HG03045 (cell line): ENCODE measurements around the gene NOBOX.
"Not testable (repeated sequence)": the region's sequence is repeated elsewhere in the genome, so short reads cannot be mapped to it uniquely, and the experiment has no call there.

Source experiments
- ATAC-seq: cut with Tn5 transposase; IDR thresholded peaks from one replicate; pipeline ENCODE4 v1.9.1; 2021; ENCODE audit warnings: mild to moderate bottlenecking, moderate library complexity; ENCODE audit not compliant: unreplicated experiment

NOBOX gene

GRCh38 chr7:144397086-144397485 lies 6.4 kb downstream of the NOBOX start:
- no peak for ATAC-seq

GRCh38 chr7:144391823-144392255 lies 11.7 kb downstream of the NOBOX start:
- ATAC-seq = peak; percentile 61

DNA sequence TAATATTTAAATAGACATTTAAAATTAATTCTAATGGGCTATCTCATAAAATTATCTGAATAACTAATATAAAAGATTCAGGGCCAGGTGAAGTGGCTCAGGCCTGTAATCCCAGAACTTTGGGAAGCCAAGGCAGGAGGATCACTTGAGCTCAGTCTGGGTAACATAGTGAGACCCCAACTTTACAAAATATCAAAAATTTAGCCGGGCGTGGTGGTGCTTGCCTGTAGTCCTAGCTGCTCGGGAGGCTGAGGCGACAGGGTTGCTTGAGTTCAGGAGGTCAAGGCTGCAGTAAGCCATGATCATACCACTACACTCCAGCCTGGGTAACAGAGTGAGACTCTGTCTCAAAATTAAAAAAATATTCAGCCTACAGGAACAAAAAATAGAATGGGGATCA lies 12.5 kb downstream of the NOBOX start:
- no peak for ATAC-seq

- ATAC-seq = no peak
These were observed 13.0 kb downstream of the NOBOX start for GRCh38 chr7:144390481-144390880.

DNA sequence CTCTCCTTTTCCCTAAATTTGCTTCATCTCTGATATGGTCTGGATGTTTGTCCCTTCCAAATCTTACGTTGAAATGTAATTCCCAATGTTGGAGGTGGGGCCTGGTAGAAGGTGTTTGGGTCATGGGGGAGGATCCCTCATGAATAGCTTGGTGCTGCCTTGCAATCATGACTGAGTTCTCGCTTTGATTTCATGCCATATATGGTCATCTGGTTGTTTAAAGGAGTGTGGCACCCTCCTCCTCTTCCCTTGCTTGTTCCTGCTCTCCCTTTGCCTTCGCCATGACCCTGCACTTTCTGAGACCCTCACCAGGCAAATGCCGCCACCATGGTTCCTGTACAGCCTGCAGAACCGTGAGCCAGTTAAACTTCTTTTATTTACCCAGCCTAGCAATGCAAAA lies 14.5 kb downstream of the NOBOX start:
- no peak for ATAC-seq

DNA sequence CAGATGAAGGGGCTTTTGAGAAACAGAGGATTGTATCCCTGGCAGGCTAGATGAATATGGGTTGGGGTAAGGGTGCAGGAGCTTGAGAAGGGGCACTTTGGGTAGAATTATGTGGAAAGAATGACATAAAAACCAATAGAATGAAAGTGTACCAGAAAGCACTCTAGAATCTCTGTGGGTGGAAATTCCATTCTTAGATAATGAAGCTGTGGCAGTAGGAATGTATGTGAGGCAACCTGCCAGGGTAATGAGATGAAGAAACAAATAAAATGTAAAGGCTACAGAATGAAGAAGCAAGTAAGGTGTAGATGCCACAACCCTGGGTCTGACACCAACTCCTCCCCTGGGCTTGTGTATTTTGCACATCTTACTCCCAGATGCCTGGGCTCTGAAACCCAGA lies 16.8 kb downstream of the NOBOX start:
- ATAC-seq = no peak

- no peak for ATAC-seq
These were observed 18.8 kb downstream of the NOBOX start for GRCh38 chr7:144384555-144385245.

GRCh38 chr7:144384071-144384470 lies 19.4 kb downstream of the NOBOX start:
- peak; percentile 59 for ATAC-seq

- no peak for ATAC-seq
These were observed 23.6 kb downstream of the NOBOX start for GRCh38 chr7:144379776-144380384.

- no peak for ATAC-seq
These were observed 24.8 kb downstream of the NOBOX start for GRCh38 chr7:144378651-144379050.

DNA sequence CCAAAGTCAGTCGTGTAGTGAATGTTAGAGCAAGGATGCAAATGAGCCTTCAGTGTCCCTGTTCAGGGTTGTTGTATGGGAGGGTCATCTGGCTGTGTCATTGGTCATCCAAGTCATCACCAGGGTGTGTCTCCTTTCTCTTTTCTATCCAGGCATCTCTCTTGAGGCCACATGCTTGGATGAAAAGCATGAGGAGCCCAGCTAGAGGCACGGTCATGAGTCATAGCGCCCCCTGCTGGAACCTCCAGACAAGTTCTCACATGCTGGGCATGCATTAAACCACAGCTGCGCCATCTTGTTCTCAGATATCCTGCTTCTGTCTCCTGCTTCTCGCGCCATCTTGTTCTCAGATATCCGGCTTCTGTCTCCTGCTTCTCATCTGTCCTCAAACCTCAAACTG lies 34.3 kb downstream of the NOBOX start:
- not testable (repeated sequence) for ATAC-seq

DNA sequence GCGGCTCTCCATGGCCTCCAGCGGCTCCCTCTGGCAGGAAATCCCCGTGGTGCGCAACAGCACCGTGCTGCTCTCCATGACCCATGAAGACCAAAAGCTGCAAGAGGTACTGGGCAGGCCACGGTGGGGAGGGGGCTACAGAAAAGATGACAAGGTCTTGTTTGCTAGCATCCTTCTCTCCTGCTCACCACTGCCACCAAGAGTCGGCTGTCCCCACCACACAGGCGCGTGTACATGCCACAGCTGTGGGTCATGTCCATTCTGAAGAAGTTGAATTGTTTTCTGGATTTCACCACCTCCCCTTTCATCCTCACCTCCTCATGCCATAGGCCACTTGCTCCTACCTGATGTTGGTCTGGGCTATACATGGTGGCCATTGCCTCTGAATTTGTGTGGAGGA lies 36.2 kb downstream of the NOBOX start:
- ATAC-seq = not testable (repeated sequence)

GRCh38 chr7:144365523-144365922 lies 38.0 kb downstream of the NOBOX start:
- not testable (repeated sequence) for ATAC-seq

GRCh38 chr7:144362061-144362460 lies 41.4 kb downstream of the NOBOX start:
- ATAC-seq = not testable (repeated sequence)

DNA sequence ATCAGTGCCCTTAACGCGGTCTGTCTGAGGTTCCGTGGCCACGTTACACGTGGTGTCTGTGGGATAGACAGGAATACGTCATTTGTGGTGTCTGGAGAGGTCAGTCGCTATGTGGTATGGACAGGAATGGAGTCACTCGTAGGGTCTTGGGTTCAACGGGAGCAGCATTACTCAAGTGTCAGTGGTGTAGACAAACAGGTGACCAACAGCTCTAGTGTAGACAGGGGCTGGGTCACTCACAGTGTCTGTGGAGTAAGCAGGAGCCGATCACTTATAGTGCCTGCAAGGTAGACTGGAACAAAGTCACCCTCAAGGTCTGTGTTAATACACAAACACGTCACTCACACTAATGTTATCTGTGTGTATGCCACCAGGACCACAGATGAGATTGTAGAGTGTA lies 46.6 kb downstream of the NOBOX start:
- ATAC-seq = not testable (repeated sequence)

DNA sequence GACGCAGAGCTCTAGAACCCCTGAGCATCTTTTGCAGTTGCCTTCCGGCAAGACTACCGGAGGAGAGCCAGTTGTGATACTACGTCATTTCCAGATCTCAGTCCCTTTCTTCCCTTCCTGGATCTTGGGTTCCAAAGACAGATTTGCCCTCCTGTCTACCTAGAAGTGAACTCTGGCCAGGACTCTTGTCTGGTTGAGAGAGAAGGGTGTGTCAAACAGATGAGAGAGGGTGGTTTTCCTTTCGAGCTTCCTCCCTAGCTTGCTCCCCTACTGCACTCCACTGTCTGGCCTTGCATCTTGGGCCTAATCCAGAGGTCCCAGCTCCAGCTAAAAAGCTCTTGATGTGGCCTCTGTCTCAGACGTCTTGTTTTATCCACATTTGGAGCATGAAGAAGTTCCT lies 47.3 kb downstream of the NOBOX start:
- not testable (repeated sequence) for ATAC-seq

DNA sequence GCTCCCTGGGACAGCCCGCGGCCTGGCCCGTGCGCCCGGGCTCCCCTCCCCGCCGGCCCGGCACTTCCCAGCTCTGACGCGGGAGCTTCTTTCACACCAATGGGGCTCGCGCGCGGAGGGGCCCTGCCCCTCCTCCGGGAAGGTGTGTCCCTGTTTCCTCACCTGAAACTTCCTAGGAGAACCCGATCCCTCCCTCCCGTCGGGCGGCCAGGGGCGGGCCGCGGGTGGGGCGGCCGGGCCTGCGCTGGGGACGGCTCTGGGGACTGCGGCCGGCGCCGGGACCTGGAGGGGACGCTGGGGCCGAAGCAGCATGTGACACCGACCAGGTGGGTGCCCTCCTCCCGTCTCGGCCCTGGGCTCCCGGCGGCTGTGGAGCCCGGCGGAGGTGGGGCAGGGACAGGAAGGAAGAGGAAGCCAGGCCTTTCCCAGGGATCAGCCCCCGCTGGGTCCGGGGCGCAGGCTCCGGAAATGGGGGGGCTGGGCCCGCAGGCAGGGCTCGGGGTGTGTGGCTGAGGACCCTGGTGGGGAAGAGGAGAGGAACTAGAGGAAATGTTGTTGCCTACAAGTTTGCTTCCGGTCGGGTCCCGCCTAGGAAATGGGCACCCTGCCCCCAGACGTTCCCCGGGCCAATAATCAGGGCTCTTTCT lies 48.2 kb downstream of the NOBOX start, which contains the start of gene ARHGEF5:
Gene ARHGEF5 (plus strand): TSS at position 227 of the 647 bp plus-strand sequence. CDS start 7,268 bp downstream, outside the sequence.
- peak; percentile 86 for ATAC-seq

DNA sequence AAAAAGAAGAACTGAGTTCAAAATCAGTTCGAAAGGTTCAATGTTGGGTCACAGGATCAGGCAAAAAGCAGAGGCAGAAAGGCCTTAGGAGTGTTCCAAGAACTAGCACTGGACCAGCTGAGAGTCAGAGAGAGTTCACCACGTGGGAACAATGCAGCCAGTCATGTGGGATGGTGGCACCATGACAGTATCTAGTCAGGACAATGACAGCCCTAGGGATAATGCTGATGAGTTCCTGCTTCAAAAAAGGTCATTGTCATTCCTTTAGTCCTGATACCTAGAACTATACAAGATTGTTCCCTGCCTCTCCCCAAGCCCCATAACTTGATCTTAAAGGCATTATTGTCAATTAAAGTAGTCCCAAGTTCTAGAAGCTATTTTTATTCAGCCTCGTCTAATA lies 51.8 kb downstream of the NOBOX start:
- ATAC-seq = not testable (repeated sequence)

- peak; percentile 24 for ATAC-seq
These were observed 54.9 kb downstream of the NOBOX start for GRCh38 chr7:144348625-144349024.
